GM23248 (cell line): Measurements from ENCODE around the gene CDK14. TPM values are rescaled to one million over a fixed set of nuclear protein-coding genes. Genes with fewer than 3 reads are reported as not detected.

ENCODE experiments used
- DNase-seq: peaks from one replicate; pipeline ENCODE4 v3.0.0-alpha.2; 2015
- H2AFZ ChIP-seq: fragments of 200-600 bp; sonication (generic); 2 replicates; pipeline ENCODE4 v1.6.1; 2016; ENCODE audit warnings: antibody characterized with exemption
- H3F3A ChIP-seq: fragments of 200-600 bp; sonication (generic); 2 replicates; pipeline ENCODE4 v1.6.1; 2016; ENCODE audit warnings: mild to moderate bottlenecking, antibody characterized with exemption, mixed run types; ENCODE audit not compliant: insufficient read depth
- H3K27ac ChIP-seq: fragments of 200-600 bp; sonication (generic); 2 replicates; pipeline ENCODE4 v1.5.1; 2016; ENCODE audit warnings: mild to moderate bottlenecking
- H3K27me3 ChIP-seq: fragments of 200-600 bp; sonication (generic); replicated peaks from 2 replicates; pipeline ENCODE4 v1.6.1; 2016; ENCODE audit warnings: mild to moderate bottlenecking; ENCODE audit not compliant: insufficient read depth
- H3K36me3 ChIP-seq: fragments of 200-600 bp; sonication (generic); 2 replicates; pipeline ENCODE4 v1.6.1; 2016; ENCODE audit warnings: low read depth, mild to moderate bottlenecking
- H3K4me1 ChIP-seq: fragments of 200-600 bp; sonication (generic); 2 replicates; pipeline ENCODE4 v1.6.1; 2016; ENCODE audit warnings: mild to moderate bottlenecking; ENCODE audit not compliant: insufficient read depth
- H3K4me2 ChIP-seq: fragments of 200-600 bp; sonication (generic); one replicate; pipeline ENCODE4 v1.6.1; 2016; ENCODE audit warnings: mild to moderate bottlenecking; ENCODE audit not compliant: unreplicated experiment
- H3K4me3 ChIP-seq: fragments of 200-600 bp; sonication (generic); 2 replicates; pipeline ENCODE4 v1.5.1; 2016; ENCODE audit warnings: mild to moderate bottlenecking
- H3K79me2 ChIP-seq: fragments of 200-600 bp; sonication (generic); 2 replicates; pipeline ENCODE4 v1.6.1; 2016; ENCODE audit warnings: mild to moderate bottlenecking; ENCODE audit not compliant: insufficient read depth
- H3K9ac ChIP-seq: fragments of 200-600 bp; sonication (generic); 2 replicates; pipeline ENCODE4 v1.6.1; 2016; ENCODE audit warnings: mild to moderate bottlenecking
- H3K9me2 ChIP-seq: fragments of 200-600 bp; sonication (generic); 2 replicates; pipeline ENCODE4 v1.6.1; 2016; ENCODE audit warnings: mixed run types, mild to moderate bottlenecking, moderate library complexity; ENCODE audit not compliant: insufficient read depth
- H3K9me3 ChIP-seq: fragments of 200-600 bp; sonication (generic); one replicate; pipeline ENCODE4 v1.6.1; 2017; ENCODE audit warnings: low read depth
- H4K20me1 ChIP-seq: fragments of 200-600 bp; sonication (generic); 2 replicates; pipeline ENCODE4 v1.6.0; 2016; ENCODE audit not compliant: insufficient read depth
- EZH2 ChIP-seq: fragments of 200-600 bp; sonication (generic); IDR thresholded peaks from 2 replicates; pipeline ENCODE4 v1.6.1; 2018; ENCODE audit warnings: antibody characterized with exemption, mild to moderate bottlenecking; ENCODE audit not compliant: insufficient read depth, poor library complexity, severe bottlenecking
- EZH2phosphoT487 ChIP-seq: fragments of 200-600 bp; sonication (generic); IDR thresholded peaks from 2 replicates; pipeline ENCODE4 v1.6.1; 2018; ENCODE audit warnings: antibody characterized with exemption, moderate library complexity, mild to moderate bottlenecking, low read depth; ENCODE audit not compliant: insufficient read depth
- WGBS, 2 experiments: methylation state at CpG; one replicate each; pipeline ENCODE4 v1.1.6; 2015 to 2017; ENCODE audit warnings: low lambda C conversion rate in 2 of 2, low coverage in 1 of 2; ENCODE audit errors: missing lambda C conversion rate in 2 of 2; 5-methylcytosine and 5-hydroxymethylcytosine counted together
- in situ Hi-C: fragments of 300-500 bp; cut with MboI; formaldehyde crosslinking; loops from 2 replicates; pipeline ENCODE4 v1.15.0; 2020
- polyA plus RNA-seq: library from polyadenylated mRNA; unstranded; fragments of >200 nt; fragmentation: Nextera tagmentation; extraction: Ambion mirVana; gene quantifications from 2 replicates; pipeline ENCODE4 v1.2.1, GENCODE V29; 2016
- total RNA-seq: library from RNA; depleted of rRNA; stranded (reverse); fragments of >200 nt; shearing (Covaris generic); gene quantifications from 2 replicates; pipeline ENCODE4 v1.2.3, GENCODE V29; 2014

CDK14 gene
- total and polyA plus RNA-seq, 2 experiments from 2014 or later: 19.9 to 21.2 TPM

GRCh38 chr7:91226411-91226810, 630.3 kb downstream of the CDK14 start:
- Histone ChIP-seq H3F3A (peaks cover 26% of the 10 kb centered on the region), H3K27me3 (no peaks in the 10 kb centered on the region), H3K4me3 (no peak overlapping the region), H2AFZ (no peak overlapping the region), H3K9me3 (no peaks in the 10 kb centered on the region), H3K9me2 (no peaks in the 10 kb centered on the region), H3K36me3 (no peaks in the 10 kb centered on the region), H3K79me2 (no peaks in the 10 kb centered on the region), H4K20me1 (no peaks in the 10 kb centered on the region), H3K4me1 (peaks cover 27% of the 10 kb centered on the region), H3K27ac (no peak overlapping the region), H3K9ac (no peak overlapping the region), H3K4me2 (no peak overlapping the region)
- TF ChIP-seq EZH2phosphoT487 (no peak), EZH2 (no peak)
- no peak for DNase-seq
- in situ Hi-C loops: no loop called here
- 52 to 54% methylated on average over 2 of the region's 2 CpGs for WGBS, 2 experiments

- no peaks in the 10 kb centered on the region for H3K27me3 ChIP-seq
- H3K9ac ChIP-seq: no peak overlapping the region; the same call in 1 of the 2 replicates
- H3K4me1 ChIP-seq: peaks cover 27% of the 10 kb centered on the region
- no peaks in the 10 kb centered on the region for H3K79me2 ChIP-seq
- no peaks in the 10 kb centered on the region for H4K20me1 ChIP-seq
- H3K9me2 ChIP-seq: no peaks in the 10 kb centered on the region
- H3K4me2 ChIP-seq: peak overlapping the region; percentile 52
- no peaks in the 10 kb centered on the region for H3K36me3 ChIP-seq
- TF ChIP-seq EZH2: no peak
- no peak overlapping the region for H3K4me3 ChIP-seq
- no peak overlapping the region for H2AFZ ChIP-seq
- DNase-seq: peak; percentile 60
- 91 to 95% methylated on average over 2 of the region's 2 CpGs for WGBS, 2 experiments
- H3K27ac ChIP-seq: peak overlapping the region; percentile 43
- H3F3A ChIP-seq: peaks cover 26% of the 10 kb centered on the region
- in situ Hi-C loops: no loop called here
- no peaks in the 10 kb centered on the region for H3K9me3 ChIP-seq
Observed at GRCh38 chr7:91228327-91228726, 632.2 kb downstream of the CDK14 start.

- TF ChIP-seq EZH2: no peak
- TF ChIP-seq EZH2phosphoT487: no peak
- peak; percentile 36 for DNase-seq
- WGBS, 2 experiments: 92 to 96% methylated on average over 2 of the region's 2 CpGs
- Histone ChIP-seq H2AFZ (no peak overlapping the region), H3K36me3 (no peaks in the 10 kb centered on the region), H3K9me3 (no peaks in the 10 kb centered on the region), H3K9ac (no peak overlapping the region; the same call in 1 of the 2 replicates), H3K4me1 (peaks cover 27% of the 10 kb centered on the region), H3K9me2 (no peaks in the 10 kb centered on the region), H3K27ac (peak overlapping the region; percentile 43), H3K79me2 (no peaks in the 10 kb centered on the region), H4K20me1 (no peaks in the 10 kb centered on the region), H3F3A (peaks cover 26% of the 10 kb centered on the region), H3K27me3 (no peaks in the 10 kb centered on the region), H3K4me2 (peak overlapping the region; percentile 52), H3K4me3 (no peak overlapping the region)
- in situ Hi-C loops: no loop called here
Observed at GRCh38 chr7:91228927-91229558, 632.9 kb downstream of the CDK14 start.

GRCh38 chr7:91230100-91230499, 634.0 kb downstream of the CDK14 start:
- WGBS, 2 experiments: 89 to 90% methylated on average over 2 of the region's 2 CpGs
- Histone ChIP-seq H3K9me3 (no peaks in the 10 kb centered on the region), H4K20me1 (no peaks in the 10 kb centered on the region), H3K4me3 (no peak overlapping the region), H3K4me2 (no peak overlapping the region), H3K27ac (no peak overlapping the region), H3K36me3 (no peaks in the 10 kb centered on the region), H3F3A (peaks cover 26% of the 10 kb centered on the region), H3K27me3 (no peaks in the 10 kb centered on the region), H3K9me2 (no peaks in the 10 kb centered on the region), H3K4me1 (peaks cover 27% of the 10 kb centered on the region), H2AFZ (no peak overlapping the region), H3K9ac (no peak overlapping the region), H3K79me2 (no peaks in the 10 kb centered on the region)
- in situ Hi-C loops: no loop called here
- no peak for DNase-seq
- TF ChIP-seq EZH2 (no peak), EZH2phosphoT487 (no peak)
